A549 (cell line): ENCODE data around the gene FBXL13. TPM values are rescaled to one million over a fixed set of nuclear protein-coding genes. Genes with fewer than 3 reads are reported as not detected.
A peak's percentile ranks its signal among the peaks of the same experiment; 100 is the strongest.

Source experiments
- ATAC-seq, 2 experiments: fragments of 200-7000 bp in 1 of 2; fragments of >200 bp in 1 of 2; cut with Nextera tagmentation in 1 of 2; cut with Tn5 transposase in 1 of 2; 3 replicates each; pipeline versions ENCODE4 v1.8.0 to v1.9.1; 2018 to 2020; ENCODE audit warnings: mild to moderate bottlenecking in 1 of 2, moderate library complexity in 1 of 2
- CTCF ChIA-PET: fragments of 300-600 bp; sonication (Branson Sonifier 250); formaldehyde crosslinking; extraction: SDS; loops from one replicate; lab custom pipeline; 2021; ENCODE audit warnings: antibody characterized with exemption, inconsistent platforms; lab: Yijun Ruan, JAX
- POLR2A ChIA-PET: fragments of 350-600 bp; formaldehyde crosslinking; extraction: SDS; loops from one replicate; lab custom pipeline; 2021; ENCODE audit warnings: antibody characterized with exemption, inconsistent platforms; lab: Yijun Ruan, JAX
- DNase-seq, 2 experiments: peaks; one replicate each; pipeline versions ENCODE4 v3.0.0 to v3.0.0-alpha.2; 2011 to 2016; ENCODE audit warnings: low read depth in 1 of 2, low spot score in 1 of 2
- FAIRE-seq: peaks from 2 replicates; lab custom pipeline; 2011; peaks lifted over from hg19 to GRCh38; lab: Jason Lieb, UNC
- H3K27ac ChIP-seq, 2 experiments: fragments of >200 bp; sonication (Bioruptor Twin); formaldehyde crosslinking; 3 replicates each; pipeline ENCODE4 v1.5.1; 2016 to 2017
- H3K4me1 ChIP-seq: fragments of >200 bp; sonication (Bioruptor Twin); formaldehyde crosslinking; 3 replicates; pipeline ENCODE4 v1.6.1; 2016
- H3K4me2 ChIP-seq: fragments of >200 bp; sonication (Bioruptor Twin); formaldehyde crosslinking; 3 replicates; pipeline ENCODE4 v1.6.1; 2016
- H3K4me3 ChIP-seq: fragments of >200 bp; sonication (Bioruptor Twin); formaldehyde crosslinking; 3 replicates; pipeline ENCODE4 v1.5.1; 2016
- H3K9me3 ChIP-seq: fragments of >200 bp; sonication (Bioruptor Twin); formaldehyde crosslinking; 3 replicates; pipeline ENCODE4 v1.6.1; 2016
- BHLHE40 ChIP-seq: IDR thresholded peaks from 2 replicates; pipeline ENCODE4 v1.6.1; 2012; ENCODE audit warnings: low read depth, low read length, inconsistent platforms
- CHD2 ChIP-seq: fragments of 150-350 bp; IDR thresholded peaks from 2 replicates; pipeline ENCODE4 v1.6.1; 2014; ENCODE audit warnings: low read length; ENCODE audit not compliant: partially characterized antibody
- CTCF ChIP-seq: fragments of >200 bp; sonication (Bioruptor Twin); formaldehyde crosslinking; IDR thresholded peaks from 3 replicates; pipeline ENCODE4 v1.5.1; 2016
- E2F6 ChIP-seq: IDR thresholded peaks from 2 replicates; pipeline ENCODE4 v1.6.1; 2012; ENCODE audit warnings: low read depth, borderline replicate concordance
- ELK1 ChIP-seq: fragments of 150-350 bp; IDR thresholded peaks from 2 replicates; pipeline ENCODE4 v1.6.1; 2014; ENCODE audit warnings: low read depth, mild to moderate bottlenecking, low read length
- EP300 ChIP-seq, 2 experiments: fragments of >200 bp; sonication (Bioruptor Twin); formaldehyde crosslinking; IDR thresholded peaks; 2 replicates in 1 of 2; 3 replicates in 1 of 2; pipeline ENCODE4 v1.6.1; 2016 to 2017
- GATA3 ChIP-seq: IDR thresholded peaks from 2 replicates; pipeline ENCODE4 v1.6.1; 2012; ENCODE audit warnings: borderline replicate concordance
- HES2 ChIP-seq: fragments of >200 bp; sonication (Bioruptor Twin); formaldehyde crosslinking; IDR thresholded peaks from 2 replicates; pipeline ENCODE4 v1.6.1; 2016
- HEYL ChIP-seq: fragments of 250-450 bp; sonication (Bioruptor Pico); IDR thresholded peaks from 2 replicates; pipeline ENCODE4 v1.8.0; 2021; ENCODE audit warnings: mild to moderate bottlenecking, moderate library complexity
- HOXB13 ChIP-seq: fragments of 250-450 bp; sonication (Bioruptor Pico); IDR thresholded peaks from 2 replicates; pipeline ENCODE4 v1.5.0; 2020; ENCODE audit warnings: low read depth, mild to moderate bottlenecking, moderate library complexity
- JUN ChIP-seq, 2 experiments: fragments of >200 bp; sonication (Bioruptor Twin); formaldehyde crosslinking; IDR thresholded peaks; 2 replicates in 1 of 2; 3 replicates in 1 of 2; pipeline ENCODE4 v1.6.1; 2016 to 2017
- MAFK ChIP-seq: fragments of 450-650 bp; IDR thresholded peaks from 2 replicates; pipeline ENCODE4 v1.6.1; 2014; ENCODE audit not compliant: partially characterized antibody
- MAX ChIP-seq: IDR thresholded peaks from 2 replicates; pipeline ENCODE4 v1.6.1; 2012
- MYC ChIP-seq: IDR thresholded peaks from 2 replicates; pipeline ENCODE4 v1.6.1; 2012; ENCODE audit warnings: mild to moderate bottlenecking, inconsistent platforms, low read length, improper control_type of control experiment, borderline replicate concordance
- NR3C1 ChIP-seq: fragments of >200 bp; sonication (Bioruptor Twin); formaldehyde crosslinking; IDR thresholded peaks from 3 replicates; pipeline ENCODE4 v1.6.1; 2017
- PBX3 ChIP-seq: IDR thresholded peaks from 2 replicates; pipeline ENCODE4 v1.6.1; 2012
- RAD21 ChIP-seq, 2 experiments: fragments of >200 bp in 1 of 2; sonication (Bioruptor Twin) in 1 of 2; formaldehyde crosslinking in 1 of 2; IDR thresholded peaks in 1 of 2; conservative IDR thresholded peaks in 1 of 2; 2 replicates in 1 of 2; 3 replicates in 1 of 2; pipeline ENCODE4 v1.6.1; 2012 to 2018; ENCODE audit warnings: inconsistent platforms in 1 of 2
- SMC3 ChIP-seq: fragments of >200 bp; sonication (Bioruptor Twin); formaldehyde crosslinking; IDR thresholded peaks from 3 replicates; pipeline ENCODE4 v1.6.1; 2018; ENCODE audit warnings: inconsistent platforms
- SREBF2 ChIP-seq: fragments of 450-650 bp; IDR thresholded peaks from 2 replicates; pipeline ENCODE4 v1.6.1; 2014; ENCODE audit warnings: mild to moderate bottlenecking, moderate library complexity
- USF2 ChIP-seq: fragments of 450-650 bp; IDR thresholded peaks from 2 replicates; pipeline ENCODE4 v1.6.1; 2014; ENCODE audit warnings: antibody characterized with exemption
- ZC3H11A ChIP-seq: fragments of 450-650 bp; IDR thresholded peaks from 2 replicates; pipeline ENCODE4 v1.6.1; 2014; ENCODE audit warnings: antibody characterized with exemption, mild to moderate bottlenecking
- ZFP36 ChIP-seq: fragments of 450-650 bp; IDR thresholded peaks from 2 replicates; pipeline ENCODE4 v1.6.1; 2014; ENCODE audit warnings: borderline replicate concordance; ENCODE audit not compliant: partially characterized antibody
- WGBS: methylation state at CpG from one replicate; pipeline ENCODE4 v1.1.6; 2017; ENCODE audit errors: missing lambda C conversion rate; 5-methylcytosine and 5-hydroxymethylcytosine counted together
- polyA plus RNA-seq, 4 experiments: library from polyadenylated mRNA; depleted of rRNA in 3 of 4; stranded (reverse); fragments of >200 nt; fragmentation: RNase III in 1 of 4; extraction: RNeasy Plus Mini Kit Qiagen cat#74134 plus additional on column Dnase treatment in 1 of 4; gene quantifications; 2 replicates in 3 of 4; 3 replicates in 1 of 4; pipeline ENCODE4 v1.2.3, GENCODE V29; 2011 to 2017

The FBXL13 gene
- polyA plus RNA-seq, 2 of the 4 experiments (the other 2 are of a cell fraction), result 0.45 to 0.70 TPM

GRCh38 chr7:102927312-102927933 is 147.2 kb downstream of the FBXL13 start:
- H3K4me2 ChIP-seq, result peak overlapping the region; percentile 41
- DNase-seq (no peak), ATAC-seq (peak; percentile 30 to 36; a peak in 2 of 6 replicates), FAIRE-seq (no peak)
- H3K4me1 ChIP-seq, result peaks cover 14% of the 10 kb centered on the region
- no peak overlapping the region for H3K4me3 ChIP-seq
- 13% methylated on average over 2 of the region's 2 CpGs for WGBS
- H3K9me3 ChIP-seq, result no peaks in the 10 kb centered on the region
- ChIA-PET POLR2A (no interaction called here), CTCF (interaction anchor here (1.4 to 1.8 kb wide), 2 partner anchors 9 to 135 kb away, joined by 5 to 8 read pairs; no protein-coding TSS in a partner anchor)
- H3K27ac ChIP-seq, result no peak overlapping the region
- TF ChIP-seq CHD2 (no peak), MAFK (peak; percentile 40), NR3C1 (no peak), E2F6 (no peak), MAX (no peak)

GRCh38 chr7:102926783-102927140 is 147.8 kb downstream of the FBXL13 start:
- no peak for ATAC-seq
- POLR2A ChIA-PET, result no interaction called here
- H3K4me2 ChIP-seq, result peak overlapping the region; percentile 41

GRCh38 chr7:102925976-102926782 is 148.4 kb downstream of the FBXL13 start:
- H3K9me3 ChIP-seq, result no peaks in the 10 kb centered on the region
- no peak for DNase-seq
- no peak for FAIRE-seq
- TF ChIP-seq ZC3H11A, result no peak
- no peak for TF ChIP-seq ELK1
- TF ChIP-seq SMC3, result no peak
- TF ChIP-seq HOXB13 (CRISPR knock-in tag), result no peak
- TF ChIP-seq HES2, result no peak
- no peak for TF ChIP-seq PBX3
- TF ChIP-seq MYC, result no peak
- TF ChIP-seq, all 56 proteins: peak for 0
- H3K27ac ChIP-seq, result no peak overlapping the region
- no peak overlapping the region for H3K4me3 ChIP-seq
- no peak for ATAC-seq
- no peak overlapping the region; the same call in 2 of the 3 replicates for H3K4me2 ChIP-seq
- POLR2A ChIA-PET, result no interaction called here
- 68% methylated on average over 5 of the region's 5 CpGs for WGBS
- H3K4me1 ChIP-seq, result peaks cover 14% of the 10 kb centered on the region
- CTCF ChIA-PET, result interaction anchor here (1.0 to 1.8 kb wide), 2 partner anchors 8 kb away, joined by 3 to 8 read pairs; no protein-coding TSS in a partner anchor

More at GRCh38 chr7:102926783-102927140, 147.8 kb downstream of the FBXL13 start:
- TF ChIP-seq ZFP36, result no peak
- no peak for TF ChIP-seq MAFK
- DNase-seq (no peak), FAIRE-seq (no peak)
- no peak overlapping the region for H3K27ac ChIP-seq
- peaks cover 14% of the 10 kb centered on the region for H3K4me1 ChIP-seq
- no peak overlapping the region for H3K4me3 ChIP-seq
- no peaks in the 10 kb centered on the region for H3K9me3 ChIP-seq
- CTCF ChIA-PET, result interaction anchor here (1.8 kb wide), 1 partner anchor 8 kb away, joined by 8 read pairs; no protein-coding TSS in a partner anchor

- FAIRE-seq, result no peak
- Histone ChIP-seq H3K4me1 (peaks cover 10% of the 10 kb centered on the region; the same call in 2 of the 3 replicates), H3K27ac (no peak overlapping the region), H3K4me2 (no peak overlapping the region), H3K4me3 (no peak overlapping the region), H3K9me3 (no peaks in the 10 kb centered on the region)
- no peak for ATAC-seq
- DNase-seq, result no peak
- CTCF ChIA-PET, result interaction anchor here (1.2 to 2.2 kb wide), 3 partner anchors 9 to 143 kb away, joined by 4 to 8 read pairs (median 7); no protein-coding TSS in a partner anchor
- 6% methylated on average over 1 of the region's 1 CpG for WGBS
- POLR2A ChIA-PET, result no interaction called here
- no peak for TF ChIP-seq USF2
- TF ChIP-seq CTCF, result no peak
- TF ChIP-seq HEYL (CRISPR knock-in tag), result no peak
- TF ChIP-seq NR3C1, result no peak
- TF ChIP-seq EP300 (IDR thresholded peaks at IDR 0.05), result no peak
- TF ChIP-seq SREBF2, result no peak
- TF ChIP-seq RAD21 (conservative IDR thresholded peaks at IDR 0.05 in 1 of 2, IDR thresholded peaks at IDR 0.05 in 1 of 2), result no peak
- no peak for TF ChIP-seq JUN (IDR thresholded peaks at IDR 0.05)
- TF ChIP-seq GATA3, result no peak
- TF ChIP-seq BHLHE40, result no peak
Measured at GRCh38 chr7:102918845-102919244, 155.8 kb downstream of the FBXL13 start.
